GM23338 (cell line): Measurements from ENCODE around the gene SELE. TPM values are rescaled to one million over a fixed set of nuclear protein-coding genes. Genes with fewer than 3 reads are reported as not detected.

Source experiments
- ATAC-seq: fragments of 200-7000 bp; cut with Tn5 transposase; 3 replicates; pipeline ENCODE4 v1.9.1; 2020
- DNase-seq: peaks from one replicate; pipeline ENCODE4 v3.0.0-alpha.2; 2015; ENCODE audit warnings: low spot score
- H2AFZ ChIP-seq: fragments of 200-600 bp; sonication (generic); 2 replicates; pipeline ENCODE4 v1.8.0; 2016; ENCODE audit warnings: antibody characterized with exemption, mild to moderate bottlenecking, moderate library complexity
- H3F3A ChIP-seq: fragments of 200-600 bp; sonication (generic); replicated peaks from 2 replicates; pipeline ENCODE4 v1.8.0; 2017; ENCODE audit warnings: antibody characterized with exemption, mixed run types, low read depth
- H3K27ac ChIP-seq: fragments of 200-600 bp; sonication (generic); 2 replicates; pipeline ENCODE4 v1.6.1; 2016; ENCODE audit warnings: low read depth
- H3K27me3 ChIP-seq: fragments of 200-600 bp; sonication (generic); 2 replicates; pipeline ENCODE4 v1.8.0; 2016; ENCODE audit warnings: mild to moderate bottlenecking, mixed run types, moderate library complexity; ENCODE audit not compliant: insufficient read depth
- H3K36me3 ChIP-seq: fragments of 200-600 bp; sonication (generic); 2 replicates; pipeline ENCODE4 v1.8.0; 2016; ENCODE audit warnings: mild to moderate bottlenecking; ENCODE audit not compliant: insufficient read depth
- H3K4me1 ChIP-seq: fragments of 200-600 bp; sonication (generic); 2 replicates; pipeline ENCODE4 v1.8.0; 2016; ENCODE audit warnings: mild to moderate bottlenecking, moderate library complexity; ENCODE audit not compliant: insufficient read depth
- H3K4me2 ChIP-seq: fragments of 200-600 bp; sonication (generic); 2 replicates; pipeline ENCODE4 v1.7.1; 2017; ENCODE audit warnings: mixed run types
- H3K4me3 ChIP-seq: fragments of 200-600 bp; sonication (generic); 2 replicates; pipeline ENCODE4 v1.6.1; 2016; ENCODE audit warnings: mixed run types
- H3K79me2 ChIP-seq: fragments of 200-600 bp; sonication (generic); replicated peaks from 2 replicates; pipeline ENCODE4 v1.8.0; 2017; ENCODE audit warnings: mild to moderate bottlenecking; ENCODE audit not compliant: insufficient read depth
- H3K9me2 ChIP-seq: fragments of 200-600 bp; sonication (generic); 2 replicates; pipeline ENCODE4 v1.8.0; 2017; ENCODE audit not compliant: insufficient read depth
- H4K20me1 ChIP-seq: fragments of 200-600 bp; sonication (generic); replicated peaks from 2 replicates; pipeline ENCODE4 v1.8.0; 2017; ENCODE audit warnings: mild to moderate bottlenecking; ENCODE audit not compliant: insufficient read depth
- H3K27ac Mint-ChIP-seq: 2 replicates; pipeline ENCODE4 v1.8.0; 2020; ENCODE audit warnings: inconsistent platforms, mild to moderate bottlenecking, moderate library complexity, mixed read lengths
- H3K27me3 Mint-ChIP-seq: 3 replicates; pipeline ENCODE4 v1.8.0; 2022; ENCODE audit warnings: low read depth, mild to moderate bottlenecking, moderate library complexity, mixed read lengths, inconsistent platforms; ENCODE audit not compliant: insufficient read depth, poor library complexity
- H3K36me3 Mint-ChIP-seq: 3 replicates; pipeline ENCODE4 v1.8.0; 2021; ENCODE audit warnings: low read depth, mild to moderate bottlenecking, inconsistent platforms, moderate library complexity, mixed read lengths
- H3K4me1 Mint-ChIP-seq: 3 replicates; pipeline ENCODE4 v1.8.0; 2020; ENCODE audit warnings: mild to moderate bottlenecking, inconsistent platforms, mixed read lengths
- H3K4me3 Mint-ChIP-seq: 3 replicates; pipeline ENCODE4 v1.8.0; 2021; ENCODE audit warnings: moderate library complexity, mild to moderate bottlenecking, inconsistent platforms, mixed read lengths
- H3K9me3 Mint-ChIP-seq: 3 replicates; pipeline ENCODE4 v1.8.0; 2020; ENCODE audit warnings: moderate library complexity, mild to moderate bottlenecking, inconsistent platforms, mixed read lengths
- CREB1 ChIP-seq: fragments of 250-450 bp; sonication (Bioruptor Pico); IDR thresholded peaks from 2 replicates; pipeline ENCODE4 v1.5.0; 2020; ENCODE audit warnings: low read depth, mild to moderate bottlenecking, moderate library complexity
- CTCF ChIP-seq, 2 experiments: fragments of 200-600 bp in 1 of 2; sonication (generic) in 1 of 2; conservative IDR thresholded peaks; 2 replicates each; pipeline versions ENCODE4 v1.5.1 to v1.6.1; 2016 to 2017; ENCODE audit warnings: antibody characterized with exemption in 2 of 2, low read depth in 2 of 2, mild to moderate bottlenecking in 2 of 2, moderate library complexity in 1 of 2
- EZH2 ChIP-seq: fragments of 200-600 bp; sonication (generic); IDR thresholded peaks from one replicate; pipeline ENCODE4 v1.8.0; 2017; ENCODE audit warnings: antibody characterized with exemption, mild to moderate bottlenecking, low read depth; ENCODE audit not compliant: unreplicated experiment
- EZH2phosphoT487 ChIP-seq: fragments of 200-600 bp; sonication (generic); IDR thresholded peaks from one replicate; pipeline ENCODE4 v1.8.1; 2018; ENCODE audit warnings: antibody characterized with exemption; ENCODE audit not compliant: unreplicated experiment
- JUNB ChIP-seq: IDR thresholded peaks from one replicate; pipeline ENCODE4 v1.6.1; 2016; ENCODE audit warnings: antibody characterized with exemption; ENCODE audit not compliant: unreplicated experiment
- NANOG ChIP-seq: IDR thresholded peaks from 2 replicates; pipeline ENCODE4 v1.6.1; 2016; ENCODE audit warnings: antibody characterized with exemption, borderline replicate concordance
- POLR2AphosphoS5 ChIP-seq: IDR thresholded peaks from 2 replicates; pipeline ENCODE4 v1.6.1; 2016; ENCODE audit warnings: antibody characterized with exemption, low read depth
- REST ChIP-seq: IDR thresholded peaks from one replicate; pipeline ENCODE4 v1.6.1; 2018; ENCODE audit warnings: antibody characterized with exemption; ENCODE audit not compliant: unreplicated experiment
- ZNF331 ChIP-seq: fragments of 250-450 bp; sonication (Bioruptor Pico); IDR thresholded peaks from 2 replicates; pipeline ENCODE4 v1.5.0; 2020; ENCODE audit warnings: low read depth, mild to moderate bottlenecking, moderate library complexity
- ZNF462 ChIP-seq: fragments of 250-450 bp; sonication (Bioruptor Pico); IDR thresholded peaks from 2 replicates; pipeline ENCODE4 v1.5.0; 2020; ENCODE audit warnings: mild to moderate bottlenecking, moderate library complexity
- polyA plus RNA-seq: library from polyadenylated mRNA; unstranded; fragments of >200 nt; fragmentation: Nextera tagmentation; extraction: Ambion mirVana; gene quantifications from 2 replicates; pipeline ENCODE4 v1.2.1, GENCODE V29; 2016
- total RNA-seq: library from RNA; depleted of rRNA; stranded (reverse); fragments of >200 nt; shearing (Covaris generic); gene quantifications from 2 replicates; pipeline ENCODE4 v1.2.3, GENCODE V29; 2014

Gene SELE
- total and polyA plus RNA-seq, 2 experiments from 2014 or later = not detected

- peaks cover 27% of the 10 kb centered on the region for H3K9me3 Mint-ChIP-seq
- TF ChIP-seq ZNF462 (CRISPR knock-in tag) (no peak), REST (no peak), ZNF331 (CRISPR knock-in tag) (no peak), EZH2 (no peak), JUNB (no peak), POLR2AphosphoS5 (no peak), CTCF (conservative IDR thresholded peaks at IDR 0.05; ENCODE audit: low read depth in 2 of 2) (no peak), EZH2phosphoT487 (no peak), NANOG (no peak), CREB1 (CRISPR knock-in tag) (no peak)
- Histone ChIP-seq H3K4me2 (no peak overlapping the region), H3F3A (no peaks in the 10 kb centered on the region), H3K79me2 (no peaks in the 10 kb centered on the region), H3K27ac (no peak overlapping the region), H4K20me1 (no peaks in the 10 kb centered on the region), H3K4me1 (no peaks in the 10 kb centered on the region), H2AFZ (no peak overlapping the region), H3K4me3 (no peak overlapping the region), H3K9me2 (peaks cover 3% of the 10 kb centered on the region; the same call in 1 of the 2 replicates), H3K27me3 (no peaks in the 10 kb centered on the region), H3K36me3 (peaks cover 2% of the 10 kb centered on the region; the same call in 1 of the 2 replicates)
- no peak overlapping the region for H3K4me3 Mint-ChIP-seq
- H3K27ac Mint-ChIP-seq = no peak overlapping the region
- no peaks in the 10 kb centered on the region for H3K27me3 Mint-ChIP-seq
- peaks cover 4% of the 10 kb centered on the region; the same call in 2 of the 3 replicates for H3K4me1 Mint-ChIP-seq
- H3K36me3 Mint-ChIP-seq = peaks cover 12% of the 10 kb centered on the region; the same call in 2 of the 3 replicates
- DNase-seq (no peak), ATAC-seq (no peak)
These were observed 28.8 kb upstream of the SELE start for GRCh38 chr1:169762699-169763098.
